Activated CD8-positive, alpha-beta T cell treated with anti-CD3 and anti-CD28 coated beads for 36 hours (primary cell): ENCODE results near the gene ASTL. TPM values are rescaled to one million over a fixed set of nuclear protein-coding genes. Genes with fewer than 3 reads are reported as not detected.
A peak's percentile ranks its signal among the peaks of the same experiment; 100 is the strongest.

Experiments
- ATAC-seq: fragments of 200-7000 bp; cut with Tn5 transposase; one replicate; pipeline ENCODE4 v1.10.0; 2021; ENCODE audit warnings: mild to moderate bottlenecking, moderate library complexity
- CTCF ChIA-PET: fragments of 350-600 bp; sonication (Branson Sonifier 250); formaldehyde crosslinking; loops from one replicate; lab custom pipeline; 2021; ENCODE audit warnings: antibody characterized with exemption; lab: Charles Lee
- POLR2A ChIA-PET: fragments of 350-600 bp; sonication (Branson Sonifier 250); formaldehyde crosslinking; loops from one replicate; lab custom pipeline; 2021; ENCODE audit warnings: antibody characterized with exemption; lab: Charles Lee
- DNase-seq: peaks from one replicate; pipeline ENCODE4 v3.0.0-alpha.2; 2020
- H3K27ac Mint-ChIP-seq: one replicate; pipeline ENCODE4 v1.8.0; 2021; ENCODE audit warnings: mild to moderate bottlenecking, mixed read lengths
- H3K27me3 Mint-ChIP-seq: one replicate; pipeline ENCODE4 v1.8.0; 2021; ENCODE audit warnings: mixed read lengths
- H3K36me3 Mint-ChIP-seq: one replicate; pipeline ENCODE4 v1.8.0; 2021; ENCODE audit warnings: low read depth, mixed read lengths
- H3K4me1 Mint-ChIP-seq: one replicate; pipeline ENCODE4 v1.8.0; 2021; ENCODE audit warnings: low read depth, mixed read lengths
- H3K4me3 Mint-ChIP-seq: one replicate; pipeline ENCODE4 v1.8.0; 2021; ENCODE audit warnings: mild to moderate bottlenecking, moderate library complexity, mixed read lengths
- H3K9me3 Mint-ChIP-seq: one replicate; pipeline ENCODE4 v1.8.0; 2021; ENCODE audit warnings: mixed read lengths
- CTCF ChIP-seq: fragments of 200-600 bp; IDR thresholded peaks from one replicate; pipeline ENCODE4 v1.8.0; 2022; ENCODE audit warnings: antibody characterized with exemption, mild to moderate bottlenecking
- intact Hi-C: fragments of 100-400 bp; cut with micrococcal nuclease; formaldehyde crosslinking; loops from one replicate; pipeline ENCODE4 v1.10.0; 2022
- total RNA-seq, 2 experiments: library from RNA; stranded (reverse); gene quantifications; one replicate each; pipeline ENCODE4 v1.2.3, GENCODE V29; 2021

The ASTL gene
- total RNA-seq, 2 experiments from 2014 or later = 1.8 to 2.7 TPM

GRCh38 chr2:96150791-96151594 is 12.7 kb upstream of the ASTL start:
- ChIA-PET POLR2A (interaction anchor here (1.0 to 22.2 kb wide), 5 partner anchors 8 to 160 kb away, joined by 3 to 690 read pairs (median 11); partner anchors contain the start of genes ANKRD36C, ASTL, DUSP2 and STARD7), CTCF (interaction anchor here (1.2 to 3.9 kb wide), 6 partner anchors 9 to 23 kb away, joined by 3 to 24 read pairs (median 4); partner anchors contain the start of gene ASTL)
- Mint-ChIP-seq H3K9me3 (no peaks in the 10 kb centered on the region), H3K36me3 (no peaks in the 10 kb centered on the region), H3K4me1 (peaks cover 91% of the 10 kb centered on the region), H3K4me3 (no peak overlapping the region), H3K27ac (peak overlapping the region; percentile 48), H3K27me3 (no peaks in the 10 kb centered on the region)
- no peak for ATAC-seq
- intact Hi-C loops = no loop called here
- DNase-seq = no peak
- no peak for TF ChIP-seq CTCF

GRCh38 chr2:96150007-96150640 is 11.8 kb upstream of the ASTL start:
- intact Hi-C loops = no loop called here
- DNase-seq (no peak), ATAC-seq (no peak)
- ChIA-PET CTCF (interaction anchor here (0.6 to 3.9 kb wide), 4 partner anchors 8 to 24 kb away, joined by 3 to 24 read pairs (median 4); no protein-coding TSS in a partner anchor), POLR2A (interaction anchor here (1.0 to 22.2 kb wide), 6 partner anchors 8 to 159 kb away, joined by 3 to 690 read pairs (median 10); partner anchors contain the start of genes ANKRD36C, ASTL, DUSP2 and STARD7)
- no peaks in the 10 kb centered on the region for H3K36me3 Mint-ChIP-seq
- no peak for TF ChIP-seq CTCF
- H3K4me3 Mint-ChIP-seq = no peak overlapping the region
- H3K27me3 Mint-ChIP-seq = no peaks in the 10 kb centered on the region
- H3K27ac Mint-ChIP-seq = peak overlapping the region; percentile 30
- H3K4me1 Mint-ChIP-seq = peaks cover 82% of the 10 kb centered on the region
- H3K9me3 Mint-ChIP-seq = no peaks in the 10 kb centered on the region

GRCh38 chr2:96148410-96149217 is 10.3 kb upstream of the ASTL start:
- Mint-ChIP-seq H3K4me1 (peaks cover 67% of the 10 kb centered on the region), H3K36me3 (peaks cover 11% of the 10 kb centered on the region), H3K9me3 (no peaks in the 10 kb centered on the region), H3K4me3 (peak overlapping the region; percentile 98), H3K27me3 (no peaks in the 10 kb centered on the region), H3K27ac (peak overlapping the region; percentile 98)
- ATAC-seq = peak; percentile 64
- intact Hi-C loops = loop anchor here (10.0 kb wide), 2 partner anchors 176 to 386 kb away; partner anchors contain the start of genes ARID5A and ITPRIPL1
- ChIA-PET POLR2A (interaction anchor here (14.8 kb wide), 1 partner anchor 12 kb away, joined by 690 read pairs; no protein-coding TSS in a partner anchor), CTCF (interaction anchor here (0.6 to 14.1 kb wide), 7 partner anchors 9 to 126 kb away, joined by 3 to 540 read pairs (median 4); no protein-coding TSS in a partner anchor)
- no peak for TF ChIP-seq CTCF
- peak; percentile 100 for DNase-seq

- H3K4me1 Mint-ChIP-seq = peaks cover 59% of the 10 kb centered on the region
- no peaks in the 10 kb centered on the region for H3K27me3 Mint-ChIP-seq
- ChIA-PET CTCF (interaction anchor here (0.9 to 14.1 kb wide), 7 partner anchors 8 to 27 kb away, joined by 3 to 540 read pairs (median 4); no protein-coding TSS in a partner anchor), POLR2A (interaction anchor here (0.7 to 14.8 kb wide), 4 partner anchors 9 to 361 kb away, joined by 3 to 690 read pairs (median 6); partner anchors contain the start of gene ASTL)
- H3K9me3 Mint-ChIP-seq = no peaks in the 10 kb centered on the region
- DNase-seq (peak; percentile 68), ATAC-seq (no peak)
- peak overlapping the region; percentile 98 for H3K27ac Mint-ChIP-seq
- peaks cover 20% of the 10 kb centered on the region for H3K36me3 Mint-ChIP-seq
- H3K4me3 Mint-ChIP-seq = peak overlapping the region; percentile 98
- intact Hi-C loops = loop anchor here (2.0 to 10.0 kb wide), 3 partner anchors 17 to 387 kb away; partner anchors contain the start of genes ARID5A and ITPRIPL1
- TF ChIP-seq CTCF = no peak
Measured at GRCh38 chr2:96147593-96148201, 9.4 kb upstream of the ASTL start.
